ENCODE measurements around the gene SLC25A25.

The SLC25A25 gene

GRCh38 chr9:128145536-128145935 is 77.5 kb downstream of the SLC25A25 start:
- TF ChIP-seq CTCF (IDR thresholded peaks at IDR 0.05; ENCODE audit: low read depth, low read length, missing control alignments), result no peak
- no peak overlapping the region for H3K4me3 ChIP-seq (ENCODE audit: low read depth, low read length)
- no peak for DNase-seq (ENCODE audit: low read depth)

GRCh38 chr9:128145951-128146351 is 77.9 kb downstream of the SLC25A25 start:
- no peak for TF ChIP-seq CTCF (IDR thresholded peaks at IDR 0.05; ENCODE audit: low read depth, low read length, missing control alignments)
- no peak for DNase-seq (ENCODE audit: low read depth)

GRCh38 chr9:128146591-128147120 is 78.6 kb downstream of the SLC25A25 start:
- H3K4me3 ChIP-seq (ENCODE audit: low read depth, low read length), result no peak overlapping the region
- no peak for DNase-seq (ENCODE audit: low read depth)
- no peak for TF ChIP-seq CTCF (IDR thresholded peaks at IDR 0.05; ENCODE audit: low read depth, low read length, missing control alignments)

More at GRCh38 chr9:128145951-128146351, 77.9 kb downstream of the SLC25A25 start:
- H3K4me3 ChIP-seq (ENCODE audit: low read depth, low read length), result no peak overlapping the region

GRCh38 chr9:128148509-128149000 is 80.5 kb downstream of the SLC25A25 start:
- DNase-seq (ENCODE audit: low read depth), result no peak
- no peak for TF ChIP-seq CTCF (IDR thresholded peaks at IDR 0.05; ENCODE audit: low read depth, low read length, missing control alignments)
- no peak overlapping the region for H3K4me3 ChIP-seq (ENCODE audit: low read depth, low read length)

GRCh38 chr9:128149001-128149701 is 81.1 kb downstream of the SLC25A25 start, which contains the start of gene LCN2:
Gene LCN2, plus strand, starts transcription at chr9:128149453. Its CDS starts 73 bp downstream, at chr9:128149526.
- no peak within 1 kb of the TSS for H3K4me3 ChIP-seq (ENCODE audit: low read depth, low read length)
- TF ChIP-seq CTCF (IDR thresholded peaks at IDR 0.05; ENCODE audit: low read depth, low read length, missing control alignments), result no peak
- no peak for DNase-seq (ENCODE audit: low read depth)

GRCh38 chr9:128149951-128150593 is 82.0 kb downstream of the SLC25A25 start:
- TF ChIP-seq CTCF (IDR thresholded peaks at IDR 0.05; ENCODE audit: low read depth, low read length, missing control alignments), result no peak
- DNase-seq (ENCODE audit: low read depth), result no peak
- no peak overlapping the region for H3K4me3 ChIP-seq (ENCODE audit: low read depth, low read length)

Data from GM12864 (cell line).